GM18526 (cell line): Measurements from ENCODE around the gene GFRA1.

Experiments
- POLR2A ChIP-seq: IDR thresholded peaks from 3 replicates; pipeline ENCODE4 v1.6.1; 2011; ENCODE audit not compliant: insufficient read length; ENCODE audit errors: extremely low read depth

The GFRA1 gene

DNA sequence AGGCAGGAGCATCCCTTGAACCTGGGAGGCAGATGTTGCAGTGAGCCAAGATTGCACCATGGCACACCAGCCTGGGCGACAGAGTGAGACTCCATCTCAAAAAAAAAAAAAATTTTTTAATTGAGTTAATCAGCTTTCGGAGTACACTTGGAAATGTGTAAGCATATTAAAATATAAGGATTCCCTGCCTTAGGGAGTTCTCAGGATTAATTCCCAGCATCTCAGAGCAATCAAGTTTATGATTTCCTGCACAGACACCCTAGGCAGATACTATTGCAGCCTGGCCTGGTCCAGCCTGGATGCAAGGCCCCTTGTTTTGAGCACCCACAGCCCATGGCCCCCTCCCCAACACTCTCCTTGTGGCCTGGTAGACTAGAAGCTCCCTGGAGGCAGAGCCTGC is 39.8 kb downstream of the GFRA1 start:
- no peak for TF ChIP-seq POLR2A

GRCh38 chr10:116232613-116233012 is 40.4 kb downstream of the GFRA1 start:
- no peak for TF ChIP-seq POLR2A

GRCh38 chr10:116226766-116227165 is 46.2 kb downstream of the GFRA1 start:
- TF ChIP-seq POLR2A: no peak

DNA sequence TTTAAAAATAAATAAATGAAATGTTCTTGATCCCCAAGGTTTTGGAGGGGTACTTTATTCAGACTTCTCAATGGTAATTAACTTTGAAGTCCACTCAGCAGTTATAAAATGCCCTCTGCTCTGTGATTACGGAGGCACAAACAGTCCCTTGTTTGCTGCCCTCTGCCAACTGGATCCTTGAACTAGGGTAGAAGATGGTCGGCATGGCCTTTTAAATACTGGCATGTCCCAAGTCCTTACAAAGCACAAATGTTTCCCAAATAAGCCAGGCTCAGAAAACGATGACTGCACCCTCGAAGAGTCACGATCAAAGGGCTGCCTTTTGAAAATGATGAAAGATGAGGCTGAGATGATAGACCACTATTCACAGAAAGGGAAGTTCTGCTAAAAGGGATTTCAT is 47.0 kb downstream of the GFRA1 start:
- TF ChIP-seq POLR2A: no peak

DNA sequence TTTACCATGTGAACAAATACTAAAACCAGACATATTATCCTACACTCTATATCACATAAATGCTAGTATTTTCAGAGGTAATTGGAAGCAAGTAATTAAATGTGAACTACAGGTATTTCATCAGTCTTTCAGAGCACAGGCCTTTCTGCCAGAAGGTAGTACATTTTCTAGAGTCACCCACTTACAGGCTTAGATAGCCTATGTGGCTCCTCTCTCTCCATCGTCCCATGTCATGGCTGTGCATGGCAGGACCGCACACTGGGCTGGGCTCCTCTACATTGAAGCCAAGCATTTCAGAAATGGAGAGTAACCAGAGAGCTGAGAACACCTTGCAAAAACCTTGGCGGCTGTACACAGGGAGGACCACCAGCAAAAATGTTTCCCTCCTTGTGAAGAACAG is 49.7 kb downstream of the GFRA1 start:
- TF ChIP-seq POLR2A: no peak

- TF ChIP-seq POLR2A: no peak
Measured at GRCh38 chr10:116221053-116221452, 52.0 kb downstream of the GFRA1 start.

DNA sequence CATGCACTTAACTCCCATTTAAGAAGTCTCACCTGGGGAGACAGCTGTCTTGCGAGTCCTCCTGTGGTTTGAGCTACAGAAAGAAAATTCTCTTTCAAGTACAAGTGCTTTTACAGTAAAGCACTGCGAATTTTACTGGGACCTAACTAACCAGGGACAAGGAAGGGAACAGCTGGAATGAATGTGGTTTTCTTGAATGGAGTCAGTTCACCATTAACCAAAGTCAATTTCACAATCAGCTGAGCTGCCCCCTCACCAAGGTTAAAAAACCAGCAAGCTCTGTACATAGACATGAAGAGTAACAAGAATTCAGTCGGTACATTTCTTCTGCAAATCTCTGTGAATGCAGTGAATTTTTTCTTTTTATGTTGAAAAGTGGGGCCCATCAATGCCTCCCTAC is 56.3 kb downstream of the GFRA1 start:
- TF ChIP-seq POLR2A: no peak

- TF ChIP-seq POLR2A: no peak
Measured at GRCh38 chr10:116215651-116216050, 57.4 kb downstream of the GFRA1 start.

GRCh38 chr10:116211682-116212081 is 61.3 kb downstream of the GFRA1 start:
- TF ChIP-seq POLR2A: no peak

DNA sequence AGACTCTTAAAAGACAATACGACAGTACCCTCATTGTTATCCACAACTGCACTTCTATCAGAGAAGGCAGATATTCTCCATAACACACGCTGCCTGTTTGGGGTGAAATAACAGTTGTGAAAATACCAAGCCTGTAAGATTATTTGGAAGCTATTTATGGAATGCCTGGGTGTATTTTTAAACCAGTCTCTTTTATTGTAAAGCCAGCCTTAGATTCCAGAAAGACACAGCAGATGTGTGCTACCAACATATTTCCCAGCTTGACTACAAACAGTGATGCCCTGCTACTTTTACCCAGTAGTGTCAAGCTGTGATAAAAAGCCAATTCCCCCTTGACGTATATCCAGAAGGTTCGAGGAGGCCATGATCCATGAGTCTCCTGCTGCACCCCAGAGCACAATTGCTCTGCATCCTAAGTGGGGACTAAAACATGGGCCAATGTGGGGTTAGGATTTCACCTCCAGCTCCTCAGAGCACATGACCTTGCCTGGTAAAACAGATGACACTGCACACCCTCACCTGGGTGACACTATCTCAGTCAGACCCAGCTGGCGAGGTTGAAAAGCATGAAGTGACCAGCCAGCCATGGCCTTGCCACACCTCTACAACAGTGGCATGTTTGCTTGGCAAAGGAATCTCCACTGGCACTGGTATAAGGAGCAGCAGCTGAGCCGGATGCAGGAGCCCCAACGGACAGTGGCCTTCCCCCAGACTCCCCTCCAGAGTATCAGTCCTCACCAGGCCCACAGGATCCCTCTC is 62.2 kb downstream of the GFRA1 start:
- TF ChIP-seq POLR2A: no peak

DNA sequence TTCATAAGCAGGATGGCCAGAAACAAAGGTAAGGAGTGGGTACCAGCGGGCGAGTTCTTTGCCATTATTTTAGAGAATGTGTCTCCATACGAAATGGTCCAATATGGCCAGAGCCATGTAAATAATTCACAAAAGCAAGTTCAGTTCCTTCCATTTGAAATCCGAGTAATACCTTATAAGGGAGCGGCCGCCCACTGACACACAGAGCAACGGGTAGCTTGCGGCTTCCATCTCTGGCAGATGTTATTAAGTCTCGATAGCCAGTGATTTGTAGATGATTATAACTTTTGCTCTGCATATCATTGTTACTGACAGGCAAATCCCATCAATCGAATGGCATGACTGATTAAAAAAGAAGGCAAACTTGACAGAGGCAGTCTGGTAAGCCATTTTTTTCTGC is 63.2 kb downstream of the GFRA1 start:
- no peak for TF ChIP-seq POLR2A

- TF ChIP-seq POLR2A: no peak
Measured at GRCh38 chr10:116208956-116209567, 63.9 kb downstream of the GFRA1 start.

DNA sequence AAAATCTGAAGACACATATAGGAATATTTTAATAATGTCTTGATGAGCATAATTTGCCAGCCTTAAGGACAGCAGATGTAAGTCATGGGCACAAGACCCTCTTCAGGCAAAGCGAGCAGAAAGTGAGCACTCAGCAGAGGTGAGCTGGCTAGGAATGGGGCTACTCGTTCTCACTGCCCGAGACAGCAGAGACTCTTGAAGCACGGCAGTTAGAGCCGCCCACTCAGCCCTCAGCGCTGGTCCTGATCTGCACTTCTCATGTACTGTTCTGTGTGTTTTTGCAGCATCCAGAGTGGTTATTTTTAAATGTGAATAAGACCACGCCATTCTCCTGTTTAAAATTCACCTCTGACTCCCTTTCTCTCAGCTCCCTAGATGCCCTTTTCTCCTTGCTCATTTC is 65.3 kb downstream of the GFRA1 start:
- TF ChIP-seq POLR2A: no peak

- TF ChIP-seq POLR2A: no peak
Measured at GRCh38 chr10:116203661-116204060, 69.3 kb downstream of the GFRA1 start.

DNA sequence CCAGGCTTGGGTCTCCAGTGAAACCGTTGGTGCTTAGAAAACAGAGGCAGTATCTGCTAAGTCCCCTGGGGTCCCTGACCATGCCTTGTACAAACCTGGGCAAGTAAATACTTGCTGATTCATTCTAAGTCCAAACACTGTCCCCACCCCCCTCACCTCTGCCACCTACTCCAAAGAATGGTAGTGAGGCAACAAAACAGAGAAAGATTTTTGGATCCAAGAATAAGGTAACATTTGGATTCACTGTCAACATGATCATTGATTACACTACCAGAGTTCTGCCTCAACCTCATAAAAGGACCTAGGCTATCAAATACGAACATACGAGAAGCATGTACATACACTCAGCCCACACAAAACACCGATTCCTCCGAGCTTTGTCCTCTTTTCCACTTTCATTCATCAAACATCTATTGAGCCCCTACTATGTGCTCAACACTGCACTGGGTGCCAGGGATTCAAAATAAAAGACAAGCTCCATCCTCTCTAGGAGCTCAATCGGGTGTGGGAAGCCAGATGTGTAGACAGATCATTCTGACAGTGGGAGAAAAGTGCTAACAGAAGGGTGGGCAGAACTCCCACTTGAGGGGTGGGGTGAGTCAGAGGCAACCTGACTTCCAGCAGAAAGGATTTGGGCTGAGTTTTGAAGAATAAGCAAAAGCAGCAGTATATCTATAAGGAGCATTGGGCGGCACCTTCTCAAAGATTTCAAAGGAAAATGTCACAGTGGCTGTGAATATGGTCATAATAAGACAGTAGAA is 71.2 kb downstream of the GFRA1 start:
- no peak for TF ChIP-seq POLR2A

DNA sequence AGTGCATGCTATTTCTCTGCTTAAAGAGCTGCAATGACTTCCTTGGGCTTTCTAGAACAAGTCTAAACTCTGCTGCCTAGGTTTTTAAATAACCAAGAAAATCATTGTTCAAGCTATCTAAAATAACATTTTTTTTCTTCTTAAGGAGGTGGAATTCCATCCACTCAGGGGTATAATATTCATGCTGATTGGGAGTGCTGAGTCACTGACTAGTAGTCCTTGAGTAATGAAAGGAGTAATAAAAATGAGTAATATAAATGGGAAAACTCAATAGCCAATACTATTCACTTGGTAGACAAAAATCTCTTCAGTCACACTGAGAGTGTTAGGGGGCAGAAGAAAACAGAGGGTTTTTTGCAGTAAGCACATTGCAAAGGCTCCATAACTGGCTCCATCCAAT is 72.0 kb downstream of the GFRA1 start:
- TF ChIP-seq POLR2A: no peak
